Kidney (tissue), 14 donors: ENCODE results near the gene TMED4. TPM values are rescaled to one million over a fixed set of nuclear protein-coding genes. Genes with fewer than 3 reads are reported as not detected.

Experiments used
- DNase-seq, 5 donors: peaks; one replicate each; pipeline ENCODE4 v3.0.0-alpha.2; 2013 to 2020
- FAIRE-seq: peaks from 2 replicates; lab custom pipeline; 2012; peaks lifted over from hg19 to GRCh38; lab: Jason Lieb, UNC
- H3K27ac ChIP-seq, 2 donors: one replicate each; pipeline ENCODE4 v1.7.0; 2013; ENCODE audit warnings: low read depth in 2 of 2, low read length in 2 of 2, inconsistent platforms in 1 of 2
- H3K27me3 ChIP-seq: one replicate; pipeline ENCODE4 v1.7.1; 2013; ENCODE audit warnings: low read length, inconsistent platforms; ENCODE audit not compliant: control insufficient read depth, insufficient read depth
- H3K36me3 ChIP-seq, 3 donors: one replicate each; pipeline versions ENCODE4 v1.7.0 to v1.7.1; 2013; ENCODE audit warnings: low read length in 3 of 3, control low read depth in 1 of 3, inconsistent platforms in 1 of 3; ENCODE audit not compliant: insufficient read depth in 3 of 3, control insufficient read depth in 2 of 3
- H3K4me1 ChIP-seq, 3 donors: one replicate each; pipeline versions ENCODE4 v1.7.0 to v1.7.1; 2013; ENCODE audit warnings: low read length in 3 of 3, inconsistent platforms in 1 of 3, low read depth in 1 of 3; ENCODE audit not compliant: control insufficient read depth in 2 of 3, insufficient read depth in 2 of 3
- H3K4me3 ChIP-seq, 3 donors: one replicate each; pipeline versions ENCODE4 v1.7.0 to v1.8.1; 2013; ENCODE audit warnings: low read length in 3 of 3, control low read depth in 1 of 3, inconsistent platforms in 1 of 3
- H3K9ac ChIP-seq, 3 donors: one replicate each; pipeline versions ENCODE4 v1.7.0 to v1.7.1; 2013; ENCODE audit warnings: low read length in 3 of 3, control low read depth in 1 of 3, inconsistent platforms in 1 of 3
- H3K9me3 ChIP-seq, 3 donors: one replicate each; pipeline versions ENCODE4 v1.7.0 to v1.7.1; 2013; ENCODE audit warnings: low read length in 3 of 3, control low read depth in 1 of 3, inconsistent platforms in 1 of 3; ENCODE audit not compliant: control insufficient read depth in 2 of 3, insufficient read depth in 1 of 3
- intact Hi-C: fragments of 100-400 bp; cut with DNase I; formaldehyde crosslinking; loops from one replicate; pipeline ENCODE4 v1.11.1; 2022
- polyA plus RNA-seq: library from polyadenylated mRNA; stranded (reverse); fragments of 350-450 nt; fragmentation: Illumina TruSeq; extraction: RNeasy Lipid Tissue Mini Kit (QIAGEN cat#74804); gene quantifications from one replicate; pipeline ENCODE4 v1.2.3, GENCODE V29; 2014; ENCODE audit warnings: low read depth, low replicate concordance; ENCODE audit not compliant: insufficient read depth
- total RNA-seq: library from RNA; stranded (reverse); fragmentation: NEBNext Ultra II Directional; extraction: Animal tissue kit (Norgen Biotek cat#: 25700); gene quantifications from one replicate; pipeline ENCODE4 v1.2.1, GENCODE V29; 2021
- TF ChIP-seq, protein P1 (sequence below): IDR thresholded peaks from 3 replicates; pipeline ENCODE4 v1.5.1; 2012; ENCODE audit warnings: mild to moderate bottlenecking, moderate library complexity, borderline replicate concordance; ENCODE audit not compliant: insufficient read depth; ENCODE audit errors: extremely low read depth
- donor health status: control.
- donor health status: control.
- donor health status: control.
- donor health status: control.
- donor health status: control.
- donor health status: DM: yes; HTN: yes; CAD: no.
- donor health status: Normal renal cell carcinoma (clear cell type).

TMED4 gene
- total and polyA plus RNA-seq, 2 donors from 2014 or later, result 105 to 138 TPM

DNA sequence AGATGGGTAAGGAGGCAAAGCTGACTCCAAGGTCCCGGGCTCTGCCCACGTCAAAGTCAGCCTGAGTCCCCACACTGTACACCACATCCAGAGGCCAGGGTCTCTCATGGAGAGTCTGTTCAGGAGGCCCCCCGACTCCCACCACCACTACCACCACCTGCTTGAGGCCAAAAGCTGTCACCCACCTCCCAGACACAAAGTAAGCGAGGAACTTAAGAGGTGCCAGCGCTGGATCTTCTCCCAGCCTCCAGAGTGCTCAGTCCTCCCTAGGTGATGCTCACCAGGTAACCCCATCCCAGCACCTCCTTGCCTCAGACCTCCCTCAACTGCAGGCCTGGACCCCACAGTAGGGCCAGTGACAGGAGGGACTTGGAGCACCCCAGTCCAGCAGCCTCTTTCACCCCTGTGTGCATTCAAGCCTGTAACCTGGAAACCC is 41.4 kb downstream of the TMED4 start:
- intact Hi-C loops, result no loop called here
- no peaks in the 10 kb centered on the region for H3K36me3 ChIP-seq
- no peaks in the 10 kb centered on the region for H3K4me1 ChIP-seq
- DNase-seq (no peak), FAIRE-seq (no peak)
- H3K9me3 ChIP-seq, result no peaks in the 10 kb centered on the region
- H3K27me3 ChIP-seq, result no peaks in the 10 kb centered on the region
- TF ChIP-seq, protein P1, sequence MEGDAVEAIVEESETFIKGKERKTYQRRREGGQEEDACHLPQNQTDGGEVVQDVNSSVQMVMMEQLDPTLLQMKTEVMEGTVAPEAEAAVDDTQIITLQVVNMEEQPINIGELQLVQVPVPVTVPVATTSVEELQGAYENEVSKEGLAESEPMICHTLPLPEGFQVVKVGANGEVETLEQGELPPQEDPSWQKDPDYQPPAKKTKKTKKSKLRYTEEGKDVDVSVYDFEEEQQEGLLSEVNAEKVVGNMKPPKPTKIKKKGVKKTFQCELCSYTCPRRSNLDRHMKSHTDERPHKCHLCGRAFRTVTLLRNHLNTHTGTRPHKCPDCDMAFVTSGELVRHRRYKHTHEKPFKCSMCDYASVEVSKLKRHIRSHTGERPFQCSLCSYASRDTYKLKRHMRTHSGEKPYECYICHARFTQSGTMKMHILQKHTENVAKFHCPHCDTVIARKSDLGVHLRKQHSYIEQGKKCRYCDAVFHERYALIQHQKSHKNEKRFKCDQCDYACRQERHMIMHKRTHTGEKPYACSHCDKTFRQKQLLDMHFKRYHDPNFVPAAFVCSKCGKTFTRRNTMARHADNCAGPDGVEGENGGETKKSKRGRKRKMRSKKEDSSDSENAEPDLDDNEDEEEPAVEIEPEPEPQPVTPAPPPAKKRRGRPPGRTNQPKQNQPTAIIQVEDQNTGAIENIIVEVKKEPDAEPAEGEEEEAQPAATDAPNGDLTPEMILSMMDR, result no peak
- H3K9ac ChIP-seq, result no peak overlapping the region
- H3K4me3 ChIP-seq, result no peak overlapping the region
- H3K27ac ChIP-seq, result no peak overlapping the region

DNA sequence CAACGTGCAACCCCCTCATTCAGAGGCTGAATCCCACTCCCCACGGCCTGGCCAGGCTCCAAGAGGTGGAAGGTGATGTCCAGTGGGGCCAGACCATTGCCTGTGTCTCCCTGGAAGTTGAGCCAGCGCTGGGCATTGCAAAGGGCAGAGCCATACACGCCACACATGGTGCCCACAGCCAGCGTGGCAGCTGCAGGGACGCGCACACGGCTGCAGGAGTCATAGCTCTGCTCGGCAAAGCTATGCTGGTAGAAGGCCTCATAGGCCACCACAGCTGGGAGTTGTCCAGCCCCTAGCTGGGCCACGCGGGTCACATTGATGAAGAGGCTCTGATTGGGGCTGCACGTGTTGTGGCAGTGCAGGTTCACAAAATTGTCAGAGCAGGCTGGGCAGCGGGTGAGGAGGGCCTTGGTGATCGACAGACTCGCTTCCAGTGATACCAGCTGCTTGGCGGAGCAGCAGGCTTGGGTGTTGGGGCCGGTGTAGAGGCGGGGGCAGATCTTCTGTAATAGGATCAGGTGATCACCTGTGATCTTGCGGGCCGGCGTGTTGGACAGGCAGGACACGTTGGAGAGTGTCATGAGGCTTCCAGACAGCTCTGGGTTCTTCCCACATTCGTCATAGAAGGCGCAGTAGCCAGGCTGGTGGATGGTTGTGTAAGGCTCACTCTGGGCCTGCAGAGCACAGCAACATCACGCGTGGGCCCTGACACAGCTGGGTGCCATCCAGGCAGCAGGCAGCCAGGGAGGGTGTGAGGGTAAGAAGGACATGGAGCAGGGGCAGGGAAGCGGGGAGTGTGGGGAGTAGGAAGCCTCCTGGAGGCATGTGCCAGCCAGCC is 42.1 kb downstream of the TMED4 start:
- no peak for FAIRE-seq
- Histone ChIP-seq H3K27me3 (no peaks in the 10 kb centered on the region), H3K9ac (no peak overlapping the region), H3K4me1 (no peaks in the 10 kb centered on the region), H3K4me3 (no peak overlapping the region), H3K36me3 (no peaks in the 10 kb centered on the region), H3K27ac (no peak overlapping the region), H3K9me3 (no peaks in the 10 kb centered on the region)
- TF ChIP-seq, protein P1, result no peak
- no peak for DNase-seq
- intact Hi-C loops, result no loop called here

DNA sequence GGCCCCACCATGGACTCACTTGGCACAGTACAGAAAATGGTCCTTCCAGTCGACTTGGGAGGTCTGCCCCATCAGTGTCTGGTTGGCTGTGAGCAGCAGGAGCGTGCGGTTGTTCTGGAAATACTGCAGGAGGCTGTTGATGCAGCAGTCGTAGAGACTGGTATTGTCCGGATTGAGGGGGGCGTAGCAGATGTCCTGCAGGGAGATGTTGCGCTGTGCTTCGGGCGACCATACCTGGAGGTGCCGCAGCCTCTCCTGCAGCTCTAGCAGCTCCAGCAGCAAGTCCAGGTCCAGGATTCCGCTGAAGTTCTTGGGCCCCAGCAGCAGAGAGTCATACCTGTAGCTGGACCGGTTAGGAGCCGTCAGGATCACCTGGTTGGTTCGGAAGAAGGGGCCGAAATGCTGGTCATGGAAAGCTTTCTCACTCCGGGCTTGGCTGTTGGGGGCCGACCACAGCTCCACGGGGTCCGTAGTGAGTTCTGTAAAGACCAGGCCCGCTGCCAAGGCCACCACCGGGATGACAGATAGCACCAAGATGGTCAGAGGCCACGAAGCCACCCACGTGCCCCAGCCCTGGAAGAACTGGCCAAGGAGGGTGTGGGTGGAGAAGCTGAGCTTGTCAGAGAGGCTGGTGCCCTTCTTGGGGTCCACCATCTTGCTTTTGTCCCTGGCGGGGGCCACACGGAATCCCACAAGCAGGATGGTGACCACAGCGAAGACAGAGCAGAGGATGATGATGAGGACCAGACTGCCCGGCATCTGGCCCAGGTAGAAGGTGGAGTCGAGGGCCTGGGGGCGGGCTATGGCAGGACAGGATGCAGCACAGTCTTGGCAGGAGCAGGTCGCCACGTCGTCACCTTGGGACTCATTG is 43.0 kb downstream of the TMED4 start:
- no peaks in the 10 kb centered on the region for H3K9me3 ChIP-seq
- no peaks in the 10 kb centered on the region for H3K4me1 ChIP-seq
- H3K9ac ChIP-seq, result no peak overlapping the region
- H3K36me3 ChIP-seq, result no peaks in the 10 kb centered on the region
- intact Hi-C loops, result no loop called here
- FAIRE-seq (no peak), DNase-seq (no peak)
- H3K4me3 ChIP-seq, result no peak overlapping the region
- H3K27me3 ChIP-seq, result no peaks in the 10 kb centered on the region
- TF ChIP-seq, protein P1, result no peak
- H3K27ac ChIP-seq, result no peak overlapping the region
